Type B pancreatic cell (in vitro differentiated cells): ENCODE data around the gene STIM1. TPM values are rescaled to one million over a fixed set of nuclear protein-coding genes. Genes with fewer than 3 reads are reported as not detected.

Experiments
- DNase-seq: peaks from one replicate; pipeline ENCODE4 v3.0.0; 2021; ENCODE audit warnings: mixed read lengths; ENCODE audit not compliant: unreplicated experiment; ENCODE audit errors: extremely low spot score
- H3K27ac Mint-ChIP-seq: 2 replicates; pipeline ENCODE4 v1.8.0; 2021; ENCODE audit warnings: mild to moderate bottlenecking, mixed read lengths
- H3K27me3 Mint-ChIP-seq: 2 replicates; pipeline ENCODE4 v1.8.0; 2021; ENCODE audit warnings: mixed read lengths
- H3K36me3 Mint-ChIP-seq: 2 replicates; pipeline ENCODE4 v1.8.0; 2021; ENCODE audit warnings: mixed read lengths
- H3K4me1 Mint-ChIP-seq: one replicate; pipeline ENCODE4 v1.8.0; 2021; ENCODE audit warnings: mixed read lengths; ENCODE audit not compliant: unreplicated experiment
- H3K4me3 Mint-ChIP-seq: 2 replicates; pipeline ENCODE4 v1.8.0; 2021; ENCODE audit warnings: mild to moderate bottlenecking, mixed read lengths
- H3K9me3 Mint-ChIP-seq: 2 replicates; pipeline ENCODE4 v1.8.0; 2021; ENCODE audit warnings: mixed read lengths
- total RNA-seq: library from RNA; stranded (reverse); gene quantifications from 2 replicates; pipeline ENCODE4 v1.2.1, GENCODE V29; 2021; ENCODE audit warnings: low replicate concordance
- TF ChIP-seq, protein P1 (sequence below): fragments of 200-600 bp; sonication (generic); conservative IDR thresholded peaks from 2 replicates; pipeline ENCODE4 v1.5.0; 2021; ENCODE audit warnings: antibody characterized with exemption, mild to moderate bottlenecking

The STIM1 gene
- total RNA-seq, 1 donor from 2014 or later: 38.9 TPM

DNA sequence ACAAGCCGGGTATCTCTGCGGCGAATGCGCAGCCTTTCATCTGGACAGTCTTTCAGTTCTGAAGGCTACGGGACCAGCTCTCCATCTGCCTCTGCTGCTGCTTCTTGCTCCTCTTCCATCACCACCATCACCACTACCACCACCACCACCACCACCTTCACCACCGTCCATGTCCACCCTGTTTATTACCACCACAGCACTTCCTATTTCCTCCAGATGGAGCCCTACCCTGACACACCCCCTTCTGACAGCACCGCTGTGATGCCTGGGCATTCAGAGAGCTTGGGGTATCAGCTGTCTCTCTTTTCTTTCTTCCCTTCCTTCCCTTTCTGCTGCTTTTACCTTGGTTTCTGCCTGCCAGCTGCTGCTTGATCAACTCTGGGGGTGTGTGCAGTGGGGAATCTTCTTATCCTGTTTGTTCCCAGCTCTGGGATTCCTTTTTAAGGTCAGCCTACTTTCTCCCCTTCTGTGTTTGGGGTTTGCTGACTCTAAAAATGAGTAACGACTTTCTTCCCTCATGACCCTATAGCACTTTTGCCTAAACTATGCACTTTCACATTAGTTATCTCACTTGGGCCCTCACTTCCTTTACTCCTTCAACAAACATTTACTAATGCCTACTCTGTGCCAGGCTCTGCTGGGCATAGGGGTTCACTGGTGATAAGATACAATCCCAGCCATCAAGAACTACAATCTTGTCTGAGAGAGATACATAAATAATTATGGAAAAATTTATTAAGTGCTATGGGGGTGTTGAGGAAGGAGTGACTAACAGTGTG lies 231.3 kb downstream of the STIM1 start:
- DNase-seq: no peak
- H3K9me3 Mint-ChIP-seq: no peaks in the 10 kb centered on the region
- H3K4me3 Mint-ChIP-seq: no peak overlapping the region
- peaks cover 8% of the 10 kb centered on the region for H3K4me1 Mint-ChIP-seq
- no peak overlapping the region for H3K27ac Mint-ChIP-seq
- TF ChIP-seq, protein P1, sequence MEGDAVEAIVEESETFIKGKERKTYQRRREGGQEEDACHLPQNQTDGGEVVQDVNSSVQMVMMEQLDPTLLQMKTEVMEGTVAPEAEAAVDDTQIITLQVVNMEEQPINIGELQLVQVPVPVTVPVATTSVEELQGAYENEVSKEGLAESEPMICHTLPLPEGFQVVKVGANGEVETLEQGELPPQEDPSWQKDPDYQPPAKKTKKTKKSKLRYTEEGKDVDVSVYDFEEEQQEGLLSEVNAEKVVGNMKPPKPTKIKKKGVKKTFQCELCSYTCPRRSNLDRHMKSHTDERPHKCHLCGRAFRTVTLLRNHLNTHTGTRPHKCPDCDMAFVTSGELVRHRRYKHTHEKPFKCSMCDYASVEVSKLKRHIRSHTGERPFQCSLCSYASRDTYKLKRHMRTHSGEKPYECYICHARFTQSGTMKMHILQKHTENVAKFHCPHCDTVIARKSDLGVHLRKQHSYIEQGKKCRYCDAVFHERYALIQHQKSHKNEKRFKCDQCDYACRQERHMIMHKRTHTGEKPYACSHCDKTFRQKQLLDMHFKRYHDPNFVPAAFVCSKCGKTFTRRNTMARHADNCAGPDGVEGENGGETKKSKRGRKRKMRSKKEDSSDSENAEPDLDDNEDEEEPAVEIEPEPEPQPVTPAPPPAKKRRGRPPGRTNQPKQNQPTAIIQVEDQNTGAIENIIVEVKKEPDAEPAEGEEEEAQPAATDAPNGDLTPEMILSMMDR: no peak
- H3K27me3 Mint-ChIP-seq: no peaks in the 10 kb centered on the region
- H3K36me3 Mint-ChIP-seq: peaks cover 15% of the 10 kb centered on the region

DNA sequence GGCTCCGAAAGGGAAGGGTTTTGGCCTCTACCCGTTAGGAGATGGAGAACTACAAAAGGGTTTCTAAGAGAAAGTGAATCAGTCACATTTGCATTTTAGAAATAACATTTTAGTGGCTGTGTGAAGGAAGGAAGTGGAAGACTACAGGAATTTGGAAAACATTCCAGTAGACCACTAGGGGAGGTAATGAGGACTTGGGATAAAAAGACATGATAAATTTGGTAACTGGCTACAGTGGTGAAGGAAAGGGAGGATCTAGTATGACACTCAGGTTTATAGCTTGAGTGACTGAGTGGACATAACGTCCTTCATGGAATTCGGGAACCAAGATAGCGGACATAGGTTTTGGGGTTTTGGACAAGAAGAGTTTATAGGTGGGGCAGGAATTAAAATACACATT lies 232.1 kb downstream of the STIM1 start:
- H3K27me3 Mint-ChIP-seq: no peaks in the 10 kb centered on the region

DNA sequence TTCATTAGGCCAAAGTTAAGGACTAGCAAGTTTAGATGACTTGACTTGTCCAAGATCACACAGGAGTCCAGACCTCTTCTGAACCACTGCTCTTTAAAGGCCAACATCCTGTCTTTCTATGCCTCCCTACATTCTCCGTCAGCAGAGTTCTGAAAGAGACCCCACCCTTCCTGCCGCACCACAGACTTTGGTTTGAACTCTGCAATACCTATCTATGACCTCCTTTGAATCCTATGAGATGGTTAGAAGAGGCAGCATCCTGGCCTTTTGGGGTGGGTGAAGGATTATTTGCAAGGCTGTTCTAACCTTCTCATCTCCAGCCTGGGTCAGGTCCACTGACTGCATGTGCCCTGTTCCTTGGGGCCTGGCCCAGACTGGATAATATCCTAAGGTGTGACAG lies 234.8 kb downstream of the STIM1 start:
- H3K4me3 Mint-ChIP-seq: no peak overlapping the region
- peaks cover 8% of the 10 kb centered on the region for H3K36me3 Mint-ChIP-seq
- DNase-seq: no peak
- H3K27ac Mint-ChIP-seq: no peak overlapping the region
- no peaks in the 10 kb centered on the region for H3K27me3 Mint-ChIP-seq
- TF ChIP-seq, protein P1: no peak
- peaks cover 6% of the 10 kb centered on the region for H3K4me1 Mint-ChIP-seq
- no peaks in the 10 kb centered on the region for H3K9me3 Mint-ChIP-seq

More for the DNA sequence above, 232.1 kb downstream of the STIM1 start:
- Mint-ChIP-seq H3K4me3 (no peak overlapping the region), H3K36me3 (peaks cover 15% of the 10 kb centered on the region), H3K9me3 (no peaks in the 10 kb centered on the region), H3K4me1 (peaks cover 8% of the 10 kb centered on the region), H3K27ac (no peak overlapping the region)
- no peak for DNase-seq
- TF ChIP-seq, protein P1: peak; percentile 42

DNA sequence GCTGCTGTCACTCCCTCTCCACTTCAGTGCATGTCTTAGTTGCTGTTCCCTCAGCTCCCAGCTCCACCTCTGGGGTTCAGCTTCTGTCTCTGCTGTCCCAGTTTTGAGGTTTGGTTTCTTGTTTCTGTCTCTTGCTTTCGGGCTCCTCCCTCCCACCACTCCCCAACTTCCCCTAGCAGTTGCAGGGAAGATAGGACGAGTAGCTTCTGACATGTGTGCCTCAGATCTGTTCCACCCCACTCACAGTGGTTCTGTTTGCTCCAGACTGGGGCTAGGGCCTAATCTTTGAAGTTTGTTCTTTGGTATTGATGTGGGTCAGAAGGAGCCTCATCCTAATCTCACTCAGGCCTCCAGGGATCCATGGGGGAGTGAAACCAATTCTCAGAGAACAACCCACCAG lies 236.6 kb downstream of the STIM1 start:
- TF ChIP-seq, protein P1: no peak
- Mint-ChIP-seq H3K36me3 (peaks cover 2% of the 10 kb centered on the region), H3K27ac (no peak overlapping the region), H3K9me3 (no peaks in the 10 kb centered on the region), H3K4me1 (peaks cover 18% of the 10 kb centered on the region), H3K4me3 (no peak overlapping the region), H3K27me3 (no peaks in the 10 kb centered on the region)
- no peak for DNase-seq

DNA sequence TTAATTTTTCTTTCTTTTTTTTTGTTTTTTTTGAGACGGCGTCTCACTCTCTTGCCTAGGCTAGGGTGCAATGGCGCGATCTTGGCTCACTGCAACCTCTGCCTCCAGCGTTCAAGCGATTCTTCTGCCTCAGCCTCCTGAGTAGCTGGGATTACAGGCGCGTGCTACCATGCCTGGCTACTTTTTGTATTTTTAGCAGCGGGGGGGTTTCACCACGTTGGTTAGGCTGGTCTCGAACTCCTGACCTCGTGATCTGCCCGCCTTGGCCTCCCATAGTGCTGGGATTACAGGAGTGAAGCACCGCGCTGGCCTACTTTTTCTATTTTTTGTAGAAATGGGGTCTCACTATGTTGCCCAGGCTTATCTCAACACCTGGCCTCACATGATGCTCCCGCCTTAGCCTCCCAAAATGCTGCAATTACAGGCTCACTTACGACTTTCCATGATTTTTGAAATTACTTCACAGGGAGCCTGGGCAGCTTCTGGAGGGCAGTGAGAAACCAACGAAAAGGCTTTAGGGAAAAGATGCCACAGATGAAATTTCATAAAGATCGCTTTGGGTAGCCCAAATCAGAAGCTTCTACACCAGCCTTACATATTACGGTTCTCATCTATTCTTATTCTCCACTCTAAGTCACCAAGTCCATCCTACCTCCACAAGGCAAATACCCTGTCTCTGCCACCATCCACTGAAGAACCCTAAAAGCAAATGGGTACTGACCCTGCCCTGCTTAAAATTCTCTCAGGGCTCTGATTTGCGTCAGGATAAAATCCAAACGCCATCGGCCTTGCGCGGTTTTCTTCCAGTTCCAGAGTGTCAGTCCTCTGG lies 238.3 kb downstream of the STIM1 start:
- H3K36me3 Mint-ChIP-seq: no peaks in the 10 kb centered on the region
- H3K27me3 Mint-ChIP-seq: no peaks in the 10 kb centered on the region
- H3K9me3 Mint-ChIP-seq: no peaks in the 10 kb centered on the region
- TF ChIP-seq, protein P1: no peak
- no peak for DNase-seq
- H3K4me3 Mint-ChIP-seq: peak overlapping the region; percentile 97
- peak overlapping the region; percentile 96 for H3K27ac Mint-ChIP-seq
- peaks cover 23% of the 10 kb centered on the region for H3K4me1 Mint-ChIP-seq
